Activated CD8-positive, alpha-beta T cell treated with anti-CD3 and anti-CD28 coated beads, Interleukin-2, amount 10 ng/mL, durations not matched to agents 7 days and 5 days (primary cell): Measurements from ENCODE around the gene GRIN2A. TPM values are rescaled to one million over a fixed set of nuclear protein-coding genes. Genes with fewer than 3 reads are reported as not detected.

Source experiments
- ATAC-seq: fragments of 150-1000 bp; cut with Tn5 transposase; one replicate; pipeline ENCODE4 v1.10.0; 2021; ENCODE audit warnings: moderate library complexity
- CTCF ChIA-PET: fragments of 350-600 bp; sonication (Branson Sonifier 250); formaldehyde crosslinking; loops from one replicate; lab custom pipeline; 2021; ENCODE audit warnings: antibody characterized with exemption; lab: Charles Lee
- POLR2A ChIA-PET: fragments of 350-600 bp; sonication (Branson Sonifier 250); formaldehyde crosslinking; loops from one replicate; lab custom pipeline; 2021; ENCODE audit warnings: antibody characterized with exemption; lab: Charles Lee
- DNase-seq: peaks from one replicate; pipeline ENCODE4 v3.0.0-alpha.2; 2020
- H3K27ac Mint-ChIP-seq: one replicate; pipeline ENCODE4 v1.8.0; 2021; ENCODE audit warnings: mild to moderate bottlenecking, mixed read lengths
- H3K27me3 Mint-ChIP-seq: one replicate; pipeline ENCODE4 v1.8.0; 2021; ENCODE audit warnings: low read depth, mixed read lengths
- H3K36me3 Mint-ChIP-seq: one replicate; pipeline ENCODE4 v1.8.0; 2021; ENCODE audit warnings: low read depth, mixed read lengths
- H3K4me1 Mint-ChIP-seq: one replicate; pipeline ENCODE4 v1.8.0; 2021; ENCODE audit warnings: low read depth, mixed read lengths
- H3K4me3 Mint-ChIP-seq: one replicate; pipeline ENCODE4 v1.8.0; 2021; ENCODE audit warnings: mild to moderate bottlenecking, mixed read lengths
- H3K9me3 Mint-ChIP-seq: one replicate; pipeline ENCODE4 v1.8.0; 2022; ENCODE audit warnings: mixed read lengths; ENCODE audit not compliant: insufficient read depth
- total RNA-seq, 2 experiments: library from RNA; stranded (reverse); gene quantifications; one replicate each; pipeline ENCODE4 v1.2.3, GENCODE V29; 2021

Gene GRIN2A
- total RNA-seq, 2 experiments from 2014 or later = not detected

- Mint-ChIP-seq H3K9me3 (peaks cover 7% of the 10 kb centered on the region), H3K4me3 (no peak overlapping the region), H3K27ac (no peak overlapping the region), H3K36me3 (no peaks in the 10 kb centered on the region), H3K4me1 (no peaks in the 10 kb centered on the region), H3K27me3 (no peaks in the 10 kb centered on the region)
- POLR2A ChIA-PET = no interaction called here
- ATAC-seq (no peak), DNase-seq (no peak)
- CTCF ChIA-PET = no interaction called here
Observed at GRCh38 chr16:10206865-10207264, 24.6 kb upstream of the GRIN2A start.

GRCh38 chr16:10206215-10206614, 24.0 kb upstream of the GRIN2A start:
- DNase-seq (no peak), ATAC-seq (no peak)
- Mint-ChIP-seq H3K36me3 (no peaks in the 10 kb centered on the region), H3K9me3 (peaks cover 7% of the 10 kb centered on the region), H3K27ac (no peak overlapping the region), H3K4me1 (no peaks in the 10 kb centered on the region), H3K27me3 (no peaks in the 10 kb centered on the region), H3K4me3 (no peak overlapping the region)
- POLR2A ChIA-PET = no interaction called here
- CTCF ChIA-PET = no interaction called here

GRCh38 chr16:10205688-10206087, 23.5 kb upstream of the GRIN2A start:
- Mint-ChIP-seq H3K9me3 (peaks cover 7% of the 10 kb centered on the region), H3K27ac (no peak overlapping the region), H3K27me3 (no peaks in the 10 kb centered on the region), H3K4me3 (no peak overlapping the region), H3K36me3 (no peaks in the 10 kb centered on the region), H3K4me1 (no peaks in the 10 kb centered on the region)
- no peak for ATAC-seq
- ChIA-PET POLR2A (no interaction called here), CTCF (no interaction called here)
- no peak for DNase-seq

GRCh38 chr16:10202649-10203048, 20.4 kb upstream of the GRIN2A start:
- ChIA-PET POLR2A (no interaction called here), CTCF (no interaction called here)
- Mint-ChIP-seq H3K4me3 (no peak overlapping the region), H3K9me3 (peaks cover 7% of the 10 kb centered on the region), H3K27ac (no peak overlapping the region), H3K27me3 (no peaks in the 10 kb centered on the region), H3K36me3 (no peaks in the 10 kb centered on the region), H3K4me1 (no peaks in the 10 kb centered on the region)
- ATAC-seq (no peak), DNase-seq (no peak)

GRCh38 chr16:10200637-10201586, 18.7 kb upstream of the GRIN2A start:
- H3K4me3 Mint-ChIP-seq = no peak overlapping the region
- H3K9me3 Mint-ChIP-seq = peaks cover 7% of the 10 kb centered on the region
- CTCF ChIA-PET = no interaction called here
- DNase-seq = no peak
- POLR2A ChIA-PET = no interaction called here
- no peaks in the 10 kb centered on the region for H3K27me3 Mint-ChIP-seq
- H3K4me1 Mint-ChIP-seq = no peaks in the 10 kb centered on the region
- no peaks in the 10 kb centered on the region for H3K36me3 Mint-ChIP-seq
- H3K27ac Mint-ChIP-seq = no peak overlapping the region
- ATAC-seq = no peak

GRCh38 chr16:10196999-10197398, 14.8 kb upstream of the GRIN2A start:
- no peak overlapping the region for H3K27ac Mint-ChIP-seq
- no peak overlapping the region for H3K4me3 Mint-ChIP-seq
- POLR2A ChIA-PET = no interaction called here
- H3K27me3 Mint-ChIP-seq = no peaks in the 10 kb centered on the region
- no peak for DNase-seq
- CTCF ChIA-PET = no interaction called here
- no peak for ATAC-seq
- H3K4me1 Mint-ChIP-seq = no peaks in the 10 kb centered on the region
- no peaks in the 10 kb centered on the region for H3K9me3 Mint-ChIP-seq
- H3K36me3 Mint-ChIP-seq = no peaks in the 10 kb centered on the region

- Mint-ChIP-seq H3K36me3 (no peaks in the 10 kb centered on the region), H3K27me3 (no peaks in the 10 kb centered on the region), H3K9me3 (no peaks in the 10 kb centered on the region), H3K4me1 (no peaks in the 10 kb centered on the region), H3K27ac (no peak overlapping the region), H3K4me3 (no peak overlapping the region)
- no peak for ATAC-seq
- POLR2A ChIA-PET = no interaction called here
- CTCF ChIA-PET = no interaction called here
- DNase-seq = no peak
Observed at GRCh38 chr16:10191096-10191495, 8.9 kb upstream of the GRIN2A start.

GRCh38 chr16:10189861-10190390, 7.7 kb upstream of the GRIN2A start:
- ChIA-PET POLR2A (no interaction called here), CTCF (no interaction called here)
- H3K4me3 Mint-ChIP-seq = no peak overlapping the region
- no peaks in the 10 kb centered on the region for H3K4me1 Mint-ChIP-seq
- DNase-seq (no peak), ATAC-seq (no peak)
- peaks cover 5% of the 10 kb centered on the region for H3K27me3 Mint-ChIP-seq
- no peak overlapping the region for H3K27ac Mint-ChIP-seq
- H3K9me3 Mint-ChIP-seq = no peaks in the 10 kb centered on the region
- H3K36me3 Mint-ChIP-seq = no peaks in the 10 kb centered on the region

GRCh38 chr16:10188236-10188635, 6.0 kb upstream of the GRIN2A start:
- POLR2A ChIA-PET = no interaction called here
- Mint-ChIP-seq H3K27ac (no peak overlapping the region), H3K36me3 (no peaks in the 10 kb centered on the region), H3K27me3 (peaks cover 21% of the 10 kb centered on the region), H3K9me3 (no peaks in the 10 kb centered on the region), H3K4me3 (no peak overlapping the region), H3K4me1 (peaks cover 2% of the 10 kb centered on the region)
- CTCF ChIA-PET = no interaction called here
- no peak for ATAC-seq
- DNase-seq = no peak

GRCh38 chr16:10181196-10182162, 749 bp downstream of the GRIN2A start:
- CTCF ChIA-PET = interaction anchor here (1.1 to 2.4 kb wide), 4 partner anchors 10 to 1043 kb away, joined by 3 to 10 read pairs (median 3); no protein-coding TSS in a partner anchor
- DNase-seq = peak; percentile 40
- H3K36me3 Mint-ChIP-seq = no peaks in the 10 kb centered on the region
- H3K27me3 Mint-ChIP-seq = peaks cover 37% of the 10 kb centered on the region
- POLR2A ChIA-PET = no interaction called here
- H3K4me3 Mint-ChIP-seq = no peak overlapping the region
- no peaks in the 10 kb centered on the region for H3K9me3 Mint-ChIP-seq
- no peak overlapping the region for H3K27ac Mint-ChIP-seq
- peak; percentile 61 for ATAC-seq
- H3K4me1 Mint-ChIP-seq = peaks cover 10% of the 10 kb centered on the region

GRCh38 chr16:10180771-10181163, 1.5 kb downstream of the GRIN2A start:
- Mint-ChIP-seq H3K27me3 (peaks cover 37% of the 10 kb centered on the region), H3K36me3 (no peaks in the 10 kb centered on the region), H3K27ac (no peak overlapping the region), H3K4me1 (peaks cover 10% of the 10 kb centered on the region), H3K4me3 (no peak overlapping the region), H3K9me3 (no peaks in the 10 kb centered on the region)
- peak; percentile 46 for ATAC-seq
- DNase-seq = peak; percentile 44
- CTCF ChIA-PET = interaction anchor here (0.6 to 2.4 kb wide), 5 partner anchors 10 to 1558 kb away, joined by 3 to 10 read pairs (median 3); no protein-coding TSS in a partner anchor
- POLR2A ChIA-PET = no interaction called here
